ENCODE measurements around the gene HOXA4. TPM values are rescaled to one million over a fixed set of nuclear protein-coding genes. Genes with fewer than 3 reads are reported as not detected.

HOXA4 gene
- total RNA-seq, 1 experiment from 2014 or later = 4.8 TPM

DNA sequence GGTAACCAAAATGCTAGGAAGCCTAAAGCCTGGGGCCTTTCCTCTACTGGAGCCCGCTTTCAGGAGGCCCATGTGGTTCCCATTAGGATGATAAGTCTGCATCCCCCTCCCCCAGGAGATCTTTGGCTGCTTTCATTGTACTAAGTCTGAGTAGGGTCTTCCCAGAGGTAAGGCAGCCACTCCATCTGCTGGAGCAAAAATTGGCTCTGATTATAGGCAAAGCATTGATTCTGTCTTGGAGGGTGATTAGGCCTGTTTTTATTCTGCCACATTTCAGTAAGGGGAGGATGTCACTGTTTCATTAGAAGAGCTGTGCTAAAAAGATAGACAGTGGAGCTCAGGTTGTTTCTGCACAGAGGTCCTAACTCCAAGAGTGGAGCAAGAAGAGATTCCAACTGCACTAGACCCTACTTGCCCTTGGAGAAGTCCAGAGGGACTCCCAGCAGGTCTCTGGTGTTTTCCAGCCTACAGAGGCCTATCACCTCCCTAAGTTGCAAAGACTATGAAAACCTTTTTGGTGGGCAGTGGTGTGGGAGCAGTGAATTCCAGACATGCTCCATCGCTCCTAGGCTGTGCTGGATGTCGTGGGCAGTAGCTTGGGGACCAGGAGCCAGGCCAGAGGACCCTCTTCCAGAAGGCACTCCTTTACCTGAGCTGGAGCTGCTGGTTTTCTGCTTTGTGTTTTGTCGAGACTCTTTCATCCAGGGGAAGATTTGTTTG lies 20.9 kb downstream of the HOXA4 start:
- no peak overlapping the region for H3K4me3 ChIP-seq (ENCODE audit: low read depth, low read length)
- TF ChIP-seq, protein P1, sequence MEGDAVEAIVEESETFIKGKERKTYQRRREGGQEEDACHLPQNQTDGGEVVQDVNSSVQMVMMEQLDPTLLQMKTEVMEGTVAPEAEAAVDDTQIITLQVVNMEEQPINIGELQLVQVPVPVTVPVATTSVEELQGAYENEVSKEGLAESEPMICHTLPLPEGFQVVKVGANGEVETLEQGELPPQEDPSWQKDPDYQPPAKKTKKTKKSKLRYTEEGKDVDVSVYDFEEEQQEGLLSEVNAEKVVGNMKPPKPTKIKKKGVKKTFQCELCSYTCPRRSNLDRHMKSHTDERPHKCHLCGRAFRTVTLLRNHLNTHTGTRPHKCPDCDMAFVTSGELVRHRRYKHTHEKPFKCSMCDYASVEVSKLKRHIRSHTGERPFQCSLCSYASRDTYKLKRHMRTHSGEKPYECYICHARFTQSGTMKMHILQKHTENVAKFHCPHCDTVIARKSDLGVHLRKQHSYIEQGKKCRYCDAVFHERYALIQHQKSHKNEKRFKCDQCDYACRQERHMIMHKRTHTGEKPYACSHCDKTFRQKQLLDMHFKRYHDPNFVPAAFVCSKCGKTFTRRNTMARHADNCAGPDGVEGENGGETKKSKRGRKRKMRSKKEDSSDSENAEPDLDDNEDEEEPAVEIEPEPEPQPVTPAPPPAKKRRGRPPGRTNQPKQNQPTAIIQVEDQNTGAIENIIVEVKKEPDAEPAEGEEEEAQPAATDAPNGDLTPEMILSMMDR (IDR thresholded peaks at IDR 0.05; ENCODE audit: insufficient read depth in 1 of 2, low read depth in 1 of 2, low read length in 1 of 2, severe bottlenecking in 1 of 2, unreplicated experiment in 1 of 2) = no peak
- Mint-ChIP-seq H3K27ac (ENCODE audit: unreplicated experiment) (peak overlapping the region; percentile 75), H3K9me3 (ENCODE audit: unreplicated experiment) (no peaks in the 10 kb centered on the region), H3K36me3 (ENCODE audit: insufficient read depth, unreplicated experiment) (peaks cover 30% of the 10 kb centered on the region), H3K27me3 (ENCODE audit: insufficient read depth, unreplicated experiment) (no peaks in the 10 kb centered on the region), H3K4me3 (ENCODE audit: unreplicated experiment) (peak overlapping the region; percentile 85), H3K4me1 (ENCODE audit: low read depth, unreplicated experiment) (peaks cover 11% of the 10 kb centered on the region)
- intact Hi-C loops (cut with micrococcal nuclease; ENCODE audit: unreplicated experiment) = loop anchor here (1.0 kb wide), 2 partner anchors 13 kb away; no protein-coding TSS in a partner anchor
- peaks cover 30% of the 10 kb centered on the region for H3K4me1 ChIP-seq
- POLR2A ChIA-PET = interaction anchor here (1.3 kb wide), 1 partner anchor 11 kb away, joined by 6 read pairs; no protein-coding TSS in a partner anchor
- H3K27me3 ChIP-seq (replicated peaks; ENCODE audit: control insufficient read depth, insufficient read depth, low read length) = no peaks in the 10 kb centered on the region
- CTCF ChIA-PET = no interaction called here
- no TSS peak for BruUV-seq (replicated peaks)
- no peaks in the 10 kb centered on the region for H3K9me3 ChIP-seq
- DNase-seq = no peak
- H3K36me3 ChIP-seq (ENCODE audit: control insufficient read depth, insufficient read depth, low read length) = no peaks in the 10 kb centered on the region; the same call in 1 of the 2 replicates

DNA sequence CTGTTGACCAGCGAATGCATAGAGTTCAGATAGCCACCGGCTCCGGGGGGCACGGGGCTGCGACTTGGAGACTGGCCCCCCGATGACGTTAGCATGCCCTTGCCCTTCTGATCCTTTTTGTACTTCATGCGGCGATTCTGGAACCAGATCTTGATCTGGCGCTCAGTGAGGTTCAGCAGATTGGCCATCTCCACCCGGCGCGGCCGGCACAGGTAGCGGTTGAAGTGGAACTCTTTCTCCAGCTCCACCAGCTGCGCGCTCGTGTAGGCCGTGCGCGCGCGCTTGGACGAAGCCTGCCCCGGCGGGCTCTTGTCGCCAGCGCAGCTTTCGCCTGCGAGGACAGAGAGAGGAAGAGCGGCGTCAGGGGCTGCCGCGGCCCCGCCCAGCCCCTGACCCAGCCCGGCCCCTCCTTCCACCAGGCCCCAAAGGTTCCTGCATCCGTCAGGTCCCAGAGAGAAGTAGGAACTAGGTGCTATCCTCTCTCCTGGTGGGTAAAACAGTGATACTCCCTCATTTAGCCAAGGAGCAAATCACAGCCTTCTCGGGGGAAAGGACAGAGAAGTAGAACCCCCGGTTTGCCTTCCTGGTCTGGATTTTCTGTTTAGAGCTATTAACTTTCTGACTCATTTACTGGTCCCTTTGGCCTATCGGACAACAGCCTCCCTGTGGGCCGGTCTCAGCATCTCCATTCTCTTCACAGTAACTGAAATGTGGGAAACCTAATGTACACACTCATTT lies 22.0 kb downstream of the HOXA4 start:
- Mint-ChIP-seq H3K27me3 (ENCODE audit: insufficient read depth, unreplicated experiment) (no peaks in the 10 kb centered on the region), H3K4me1 (ENCODE audit: low read depth, unreplicated experiment) (peaks cover 6% of the 10 kb centered on the region), H3K4me3 (ENCODE audit: unreplicated experiment) (no peak overlapping the region), H3K27ac (ENCODE audit: unreplicated experiment) (no peak overlapping the region), H3K36me3 (ENCODE audit: insufficient read depth, unreplicated experiment) (peaks cover 30% of the 10 kb centered on the region), H3K9me3 (ENCODE audit: unreplicated experiment) (no peaks in the 10 kb centered on the region)
- POLR2A ChIA-PET = no interaction called here
- Histone ChIP-seq H3K4me3 (ENCODE audit: low read depth, low read length) (no peak overlapping the region), H3K9me3 (no peaks in the 10 kb centered on the region), H3K4me1 (peaks cover 27% of the 10 kb centered on the region), H3K27me3 (replicated peaks; ENCODE audit: control insufficient read depth, insufficient read depth, low read length) (no peaks in the 10 kb centered on the region), H3K36me3 (ENCODE audit: control insufficient read depth, insufficient read depth, low read length) (no peaks in the 10 kb centered on the region; the same call in 1 of the 2 replicates)
- no peak for DNase-seq
- BruUV-seq (replicated peaks) = no TSS peak
- intact Hi-C loops (cut with micrococcal nuclease; ENCODE audit: unreplicated experiment) = no loop called here
- TF ChIP-seq, protein P1 (IDR thresholded peaks at IDR 0.05; ENCODE audit: insufficient read depth in 1 of 2, low read depth in 1 of 2, low read length in 1 of 2, severe bottlenecking in 1 of 2, unreplicated experiment in 1 of 2) = no peak
- CTCF ChIA-PET = no interaction called here

DNA sequence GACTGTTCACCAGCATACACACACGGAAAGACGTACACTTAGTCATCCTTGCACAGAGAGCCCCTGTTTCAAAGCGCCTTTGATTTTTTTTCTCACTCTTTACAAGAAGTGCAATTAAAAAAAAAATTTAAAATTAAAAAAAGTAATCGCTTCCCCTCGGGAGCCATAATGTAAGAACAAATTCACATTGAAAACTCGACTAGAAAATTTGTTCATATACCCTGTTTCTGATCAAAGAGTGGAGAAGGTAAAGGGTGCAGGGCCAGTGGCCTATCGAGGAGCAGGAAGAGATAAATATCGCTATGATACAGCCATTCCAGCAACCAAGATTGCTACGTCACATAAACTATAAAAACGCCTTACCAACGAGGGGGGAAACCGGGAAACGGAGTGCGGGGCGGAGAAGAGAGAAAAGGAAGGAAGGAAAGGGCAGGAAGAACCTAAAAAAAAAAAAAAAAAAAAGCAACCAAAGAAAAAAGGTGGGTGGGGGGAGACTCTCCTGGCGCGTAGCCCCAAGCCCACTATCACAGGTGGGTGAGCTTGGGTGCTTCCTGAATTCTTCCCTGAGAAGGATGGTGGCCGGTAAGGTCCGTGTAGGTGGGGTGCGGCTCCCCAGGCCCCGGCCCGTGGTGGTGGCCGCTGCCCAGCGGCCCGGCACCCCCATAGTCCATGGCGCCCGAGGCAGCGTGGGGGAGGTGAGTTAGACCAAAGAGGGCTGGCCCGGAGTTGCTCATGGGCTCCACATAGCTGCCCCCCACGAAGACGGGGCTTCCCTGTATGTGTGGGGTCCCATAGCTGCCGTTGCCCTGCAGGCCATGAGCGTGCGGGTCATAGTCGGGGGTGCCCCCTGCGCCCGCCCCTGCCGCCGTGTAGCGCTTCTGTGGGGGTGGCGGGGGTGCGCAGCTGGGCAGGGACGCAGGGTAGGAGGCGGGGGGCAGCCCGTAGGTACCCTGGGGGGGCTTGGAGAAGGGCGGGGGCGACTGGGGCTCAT lies 22.9 kb downstream of the HOXA4 start:
- intact Hi-C loops (cut with micrococcal nuclease; ENCODE audit: unreplicated experiment) = no loop called here
- POLR2A ChIA-PET = no interaction called here

More for the DNA sequence above, 22.9 kb downstream of the HOXA4 start:
- CTCF ChIA-PET = no interaction called here
- Mint-ChIP-seq H3K27me3 (ENCODE audit: insufficient read depth, unreplicated experiment) (no peaks in the 10 kb centered on the region), H3K36me3 (ENCODE audit: insufficient read depth, unreplicated experiment) (peaks cover 25% of the 10 kb centered on the region), H3K9me3 (ENCODE audit: unreplicated experiment) (no peaks in the 10 kb centered on the region), H3K4me1 (ENCODE audit: low read depth, unreplicated experiment) (peaks cover 6% of the 10 kb centered on the region), H3K4me3 (ENCODE audit: unreplicated experiment) (no peak overlapping the region), H3K27ac (ENCODE audit: unreplicated experiment) (no peak overlapping the region)
- Histone ChIP-seq H3K36me3 (ENCODE audit: control insufficient read depth, insufficient read depth, low read length) (no peaks in the 10 kb centered on the region; the same call in 1 of the 2 replicates), H3K9me3 (no peaks in the 10 kb centered on the region), H3K27me3 (replicated peaks; ENCODE audit: control insufficient read depth, insufficient read depth, low read length) (no peaks in the 10 kb centered on the region), H3K4me1 (peaks cover 27% of the 10 kb centered on the region), H3K4me3 (ENCODE audit: low read depth, low read length) (no peak overlapping the region)
- DNase-seq = no peak
- TF ChIP-seq, protein P1 (IDR thresholded peaks at IDR 0.05; ENCODE audit: insufficient read depth in 1 of 2, low read depth in 1 of 2, low read length in 1 of 2, severe bottlenecking in 1 of 2, unreplicated experiment in 1 of 2) = no peak
- no TSS peak for BruUV-seq (replicated peaks)

All from Caco-2 (cell line).